NCI-H2227 (cell line): ENCODE data around the gene MED16.
A peak's percentile ranks its signal among the peaks of the same experiment; 100 is the strongest.
"Not testable (repeated sequence)": the region's sequence is repeated elsewhere in the genome, so short reads cannot be mapped to it uniquely, and the experiment has no call there.

Source experiments
- DNase-seq: peaks from one replicate; lab custom pipeline; 2025; ENCODE audit not compliant: unreplicated experiment; lab: John Stamatoyannopoulos, UW

MED16 gene

GRCh38 chr19:889662-890295, 3.2 kb downstream of the MED16 start:
- no peak for DNase-seq

DNA sequence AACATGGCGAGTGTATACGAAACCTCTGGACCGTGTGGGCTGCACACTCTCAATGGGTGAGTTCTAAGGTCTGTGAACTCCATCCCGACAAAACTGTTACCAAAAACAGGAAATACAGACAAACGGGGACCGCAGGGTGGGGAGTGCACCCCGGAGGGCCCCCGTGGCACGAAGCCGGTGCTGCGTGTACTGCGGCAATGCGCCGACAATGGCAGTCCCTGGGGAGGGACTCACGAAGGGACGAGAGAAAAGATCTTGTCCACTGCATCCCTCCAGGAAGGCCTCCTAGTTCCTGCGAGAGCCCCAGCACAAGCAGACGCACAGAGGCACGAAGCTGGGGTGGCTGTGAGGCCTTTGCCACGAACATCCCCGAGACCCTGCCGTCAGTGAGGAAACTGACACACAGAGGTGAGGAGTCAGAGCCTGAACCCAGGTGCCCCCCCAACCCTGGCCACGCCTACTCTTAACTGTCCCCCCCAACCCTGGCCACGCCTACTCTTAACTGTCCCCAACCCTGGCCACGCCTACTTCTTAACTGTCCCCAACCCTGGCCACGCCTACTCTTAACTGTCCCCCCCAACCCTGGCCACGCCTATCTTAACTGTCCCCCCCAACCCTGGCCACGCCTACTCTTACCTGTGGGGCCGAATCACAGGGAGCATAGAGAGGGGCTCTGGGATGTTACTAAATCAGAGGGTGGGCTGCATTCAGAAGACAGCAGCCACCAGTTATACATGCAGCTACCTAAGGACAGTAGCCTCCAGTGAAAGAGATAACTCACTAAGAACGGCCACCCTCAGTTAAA, 4.2 kb downstream of the MED16 start:
- DNase-seq: no peak

- DNase-seq: no peak
Observed at GRCh38 chr19:887599-887998, 5.4 kb downstream of the MED16 start.

DNA sequence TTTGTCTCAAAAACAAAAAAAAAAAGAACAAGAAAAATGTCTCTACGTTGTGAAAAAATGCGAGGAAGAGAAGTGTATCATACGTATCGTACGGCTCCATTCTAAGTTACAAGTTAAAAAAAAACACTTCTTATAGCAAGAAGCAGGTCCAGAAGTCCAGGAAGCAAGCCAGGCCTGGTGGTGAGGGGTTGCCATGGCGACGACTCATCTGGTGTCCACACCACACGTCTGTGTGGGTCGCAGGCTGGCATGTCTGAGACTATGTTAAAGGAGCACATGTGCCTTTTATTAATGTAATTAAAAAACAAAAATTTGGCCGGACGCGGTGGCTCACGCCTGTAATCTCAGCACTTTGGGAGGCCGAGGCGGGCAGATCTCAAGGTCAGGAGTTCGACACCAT, 5.9 kb downstream of the MED16 start:
- DNase-seq: no peak

DNA sequence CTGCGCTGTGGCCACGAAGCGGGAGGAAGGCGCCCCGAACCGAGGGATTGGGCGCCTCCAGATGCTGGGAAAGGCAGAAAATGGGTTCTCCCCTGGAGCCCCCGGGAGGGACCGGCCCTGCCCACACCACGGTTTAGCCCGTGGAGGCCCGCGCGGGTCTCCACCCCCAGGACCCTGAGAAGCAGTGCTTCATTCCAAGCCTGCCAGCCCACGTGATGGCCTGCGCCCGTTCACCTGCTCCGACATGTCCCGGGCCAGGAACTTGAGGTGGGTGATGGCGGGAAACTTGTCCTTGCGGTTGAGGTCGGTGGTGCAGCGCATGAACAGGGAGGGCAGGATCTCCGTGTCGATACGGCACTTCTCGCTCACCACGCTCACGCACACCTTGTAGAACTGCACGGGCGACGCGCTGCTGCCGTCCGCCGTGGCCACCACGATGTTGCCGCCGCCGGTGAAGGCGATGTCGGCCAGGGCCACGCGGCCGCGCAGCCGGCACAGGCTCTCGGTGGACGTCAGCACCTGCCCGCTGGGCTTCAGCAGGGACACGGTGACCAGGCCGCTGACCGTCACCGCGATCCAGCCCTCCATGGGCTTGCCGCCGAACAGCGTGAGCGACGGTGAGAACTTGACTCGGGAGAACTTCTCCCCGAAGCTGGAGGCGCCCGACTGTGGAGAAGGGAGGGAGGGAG, 7.3 kb downstream of the MED16 start:
- DNase-seq: no peak

- DNase-seq: no peak
Observed at GRCh38 chr19:884420-885211, 8.4 kb downstream of the MED16 start.

DNA sequence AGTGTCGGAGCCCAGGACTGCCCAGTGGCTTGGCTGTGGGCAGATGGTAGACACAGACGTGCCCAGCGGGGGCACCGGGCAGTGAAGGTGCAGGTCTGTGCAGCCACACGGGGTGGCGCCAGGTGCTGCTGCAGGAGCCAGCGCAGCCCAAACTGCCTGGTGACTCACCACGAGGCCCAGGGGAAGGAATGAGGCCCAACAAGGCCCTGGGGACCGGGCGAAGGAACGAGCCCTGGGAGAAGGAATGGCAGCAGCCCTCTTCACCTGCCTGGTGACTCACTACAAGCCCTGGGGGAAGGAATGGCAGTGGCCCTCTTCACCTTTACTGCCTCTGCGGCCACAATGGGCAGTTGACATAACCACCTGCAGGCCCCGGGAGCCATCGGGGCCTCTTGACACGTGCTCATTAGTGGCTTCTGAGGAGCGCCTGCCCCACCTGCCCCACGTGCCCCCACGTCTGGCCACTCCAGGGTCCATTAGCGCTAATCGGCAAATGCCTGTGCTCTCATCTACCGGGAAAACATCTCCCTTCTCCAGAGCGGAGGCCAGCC, 9.3 kb downstream of the MED16 start:
- DNase-seq: no peak

DNA sequence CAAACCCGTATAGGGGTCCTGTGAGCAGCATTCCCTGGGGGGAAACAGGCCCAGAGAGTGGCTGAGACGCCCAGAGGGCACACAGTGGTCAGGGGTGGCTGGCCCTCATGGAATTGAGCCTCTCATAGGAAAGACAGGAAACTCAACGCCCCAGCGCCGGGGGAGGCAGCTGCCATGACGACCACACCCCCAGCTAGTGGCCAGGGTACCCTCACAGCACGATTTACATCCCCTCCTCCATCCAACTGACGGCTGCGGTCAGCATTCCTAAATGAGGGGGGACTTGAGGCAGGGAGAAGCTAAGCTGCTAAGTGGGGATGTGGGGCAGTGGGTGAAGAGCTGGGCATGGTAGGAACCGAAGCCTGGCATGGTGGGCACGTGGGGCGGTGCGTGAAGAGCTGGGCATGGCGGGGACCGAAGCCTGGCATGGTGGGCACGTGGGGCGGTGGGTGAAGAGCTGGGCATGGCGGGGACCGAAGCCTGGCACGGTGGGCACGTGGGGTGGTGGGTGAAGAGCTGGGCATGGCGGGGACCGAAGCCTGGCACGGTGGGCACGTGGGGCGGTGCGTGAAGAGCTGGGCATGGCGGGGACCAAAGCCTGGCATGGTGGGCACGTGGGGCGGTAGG, 10.0 kb downstream of the MED16 start:
- no peak for DNase-seq

DNA sequence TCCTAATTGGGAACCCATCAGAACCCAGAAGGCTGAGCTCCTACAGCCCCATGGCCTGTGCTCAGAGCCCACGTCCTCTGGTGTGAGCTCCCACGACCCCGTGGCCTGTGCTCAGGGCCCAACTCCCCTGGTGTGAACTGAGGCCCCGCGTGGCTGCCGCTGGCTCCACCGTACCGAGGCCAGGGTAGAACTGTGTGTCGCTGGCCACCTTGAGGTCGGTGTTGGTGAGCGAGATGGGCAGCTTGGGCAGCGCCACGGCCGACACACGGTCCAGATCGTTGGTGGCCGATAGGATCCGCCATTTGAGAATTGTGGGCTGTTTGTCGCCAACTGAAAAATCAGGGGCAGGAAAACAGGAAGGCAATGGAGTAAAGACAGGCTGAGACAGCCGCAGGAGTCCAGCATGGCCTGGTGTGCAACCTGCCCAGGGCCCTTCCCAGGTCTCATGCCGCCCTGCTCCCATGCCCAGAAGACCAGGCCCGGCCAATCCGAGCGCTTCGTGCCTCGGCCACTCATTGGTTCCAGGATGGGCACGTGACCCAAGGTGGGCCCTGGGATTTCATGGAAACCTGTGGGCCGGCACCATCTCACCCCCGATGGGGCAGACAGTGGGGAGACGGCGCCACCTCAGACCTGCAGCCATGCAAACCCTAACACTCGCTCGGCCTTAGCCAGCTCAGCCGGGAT, 11.5 kb downstream of the MED16 start:
- no peak for DNase-seq

GRCh38 chr19:879711-880438, 13.1 kb downstream of the MED16 start:
- no peak for DNase-seq

DNA sequence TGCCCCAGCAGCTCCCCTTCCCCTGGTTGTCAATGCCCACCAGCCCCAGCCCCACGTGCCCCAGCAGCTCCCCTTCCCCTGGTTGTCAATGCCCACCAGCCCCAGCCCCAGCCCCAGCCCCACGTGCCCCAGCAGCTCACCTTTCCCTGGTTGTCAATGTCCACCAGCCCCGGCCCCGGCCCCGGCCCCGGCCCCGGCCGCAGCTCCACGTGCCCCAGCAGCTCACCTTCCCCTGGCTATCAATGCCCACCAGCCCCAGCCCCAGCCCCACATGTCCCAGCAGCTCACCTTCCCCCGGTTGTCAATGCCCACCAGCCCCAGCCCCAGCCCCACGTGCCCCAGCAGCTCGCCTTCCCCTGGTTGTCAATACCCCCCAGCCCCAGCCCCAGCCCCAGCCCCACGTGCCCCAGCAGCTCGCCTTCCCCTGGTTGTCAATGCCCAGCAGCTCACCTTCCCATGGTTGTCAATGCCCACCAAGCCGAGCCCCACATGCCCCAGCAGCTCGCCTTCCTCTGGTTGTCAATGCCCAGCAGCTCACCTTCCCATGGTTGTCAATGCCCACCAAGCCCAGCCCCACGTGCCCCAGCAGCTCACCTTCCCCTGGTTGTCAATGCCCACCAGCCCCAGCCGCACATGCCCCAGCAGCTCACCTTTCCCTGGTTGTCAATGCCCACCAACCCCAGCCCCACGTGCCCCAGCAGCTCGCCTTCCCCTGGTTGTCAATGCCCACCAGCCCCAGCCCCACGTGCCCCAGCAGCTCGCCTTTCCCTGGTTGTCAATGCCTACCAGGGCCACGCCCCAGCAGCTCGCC, 14.0 kb downstream of the MED16 start:
- DNase-seq: not testable (repeated sequence)

- DNase-seq: not testable (repeated sequence)
Observed at GRCh38 chr19:877992-878660, 14.9 kb downstream of the MED16 start.

GRCh38 chr19:876780-877314, 16.1 kb downstream of the MED16 start:
- DNase-seq: no peak

DNA sequence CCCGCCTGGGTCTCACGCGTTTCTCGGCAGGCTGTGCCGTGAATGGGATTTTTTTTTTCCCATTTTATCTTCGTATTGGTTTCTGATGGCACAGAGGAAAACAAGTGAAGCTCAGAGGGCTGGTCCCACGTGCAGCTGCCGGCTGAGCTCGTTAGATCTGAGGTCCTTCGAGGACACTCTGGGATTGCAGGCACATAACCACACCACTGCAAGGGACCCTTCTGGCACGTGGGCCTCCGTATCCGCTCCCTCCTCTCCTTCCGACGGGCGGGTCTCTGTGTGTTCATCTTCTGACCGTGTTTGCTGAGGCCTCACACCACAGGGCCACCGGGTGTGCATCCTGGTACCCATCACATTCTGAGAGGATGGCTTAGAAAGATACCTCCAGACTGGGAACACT, 16.9 kb downstream of the MED16 start:
- DNase-seq: no peak

- DNase-seq: no peak
Observed at GRCh38 chr19:875265-875879, 17.6 kb downstream of the MED16 start.

DNA sequence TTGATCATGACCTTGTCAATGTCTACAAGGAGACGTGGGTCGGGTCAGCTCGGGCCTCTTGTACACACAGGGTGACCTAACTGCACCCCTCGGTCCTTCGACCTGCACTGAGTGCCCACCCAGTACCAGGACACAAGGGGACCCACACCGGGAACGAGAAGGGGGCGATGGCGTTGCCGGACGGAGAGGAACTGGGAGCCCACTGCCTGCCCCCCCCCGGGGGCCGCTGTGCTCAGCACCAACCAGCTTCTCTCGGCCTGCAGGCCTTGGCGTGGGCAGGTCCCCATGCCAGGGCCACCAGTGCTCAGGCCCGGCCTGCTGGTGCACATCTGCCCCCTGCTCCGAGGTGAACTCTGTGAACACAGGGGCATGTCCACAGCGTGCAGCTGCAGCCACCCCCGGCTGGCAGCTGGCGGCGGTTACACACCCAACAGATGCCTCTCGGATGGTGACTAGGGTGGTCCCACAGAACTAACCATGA, 19.4 kb downstream of the MED16 start:
- DNase-seq: no peak

DNA sequence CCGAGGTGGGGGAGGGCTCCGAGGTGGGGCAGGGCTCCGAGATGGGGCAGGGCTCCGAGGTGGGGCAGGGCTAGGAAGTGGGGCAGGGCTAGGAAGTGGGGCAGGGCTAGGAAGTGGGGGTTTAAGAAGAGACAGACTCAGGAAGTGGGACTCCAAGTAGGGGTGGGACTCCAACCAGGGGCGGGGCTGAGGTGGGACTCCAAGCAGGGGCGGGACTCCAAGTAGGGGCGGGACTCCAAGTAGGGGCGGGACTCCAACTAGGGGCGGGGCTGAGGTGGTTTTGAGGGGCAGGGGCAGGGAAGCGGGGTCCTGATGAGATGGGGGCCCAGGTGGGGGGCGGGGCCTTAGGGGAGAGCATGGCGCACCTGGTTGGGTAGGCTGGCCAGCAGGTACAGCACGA, 19.9 kb downstream of the MED16 start:
- DNase-seq: peak; percentile 28
